Prostate gland (tissue), 2 donors: ENCODE measurements around the gene FOXI1. TPM values are rescaled to one million over a fixed set of nuclear protein-coding genes. Genes with fewer than 3 reads are reported as not detected.
"Not testable (repeated sequence)": the region's sequence is repeated elsewhere in the genome, so short reads cannot be mapped to it uniquely, and the experiment has no call there.

Experiments used
- DNase-seq: peaks from one replicate; pipeline ENCODE4 v3.0.0-alpha.2; 2019; ENCODE audit warnings: low spot score
- H3K27ac ChIP-seq, 2 donors: fragments of 200-600 bp; sonication (generic); 2 replicates each; pipeline ENCODE4 v1.5.1; 2017 to 2019
- H3K27me3 ChIP-seq: fragments of 200-600 bp; sonication (generic); replicated peaks from 2 replicates; pipeline ENCODE4 v1.5.1; 2019; ENCODE audit not compliant: insufficient read depth
- H3K36me3 ChIP-seq, 2 donors: fragments of 200-600 bp; sonication (generic); 1 replicate in 1 of 2; 2 replicates in 1 of 2; pipeline versions ENCODE4 v1.5.1 to v1.8.1; 2017 to 2019
- H3K4me1 ChIP-seq: fragments of 200-600 bp; sonication (generic); replicated peaks from 2 replicates; pipeline ENCODE4 v1.5.1; 2019
- H3K4me3 ChIP-seq, 2 donors: fragments of 200-600 bp; sonication (generic); 2 replicates each; pipeline ENCODE4 v1.5.1; 2017 to 2019
- H3K9me3 ChIP-seq: fragments of 200-600 bp; sonication (generic); 2 replicates; pipeline ENCODE4 v1.5.1; 2017
- CTCF ChIP-seq, 4 experiments: fragments of 200-600 bp in 2 of 4; fragments of 450-650 bp in 2 of 4; sonication (generic) in 2 of 4; IDR thresholded peaks; 1 replicate in 3 of 4; 2 replicates in 1 of 4; pipeline ENCODE4 v1.5.1; 2016 to 2019; ENCODE audit warnings: antibody characterized with exemption in 4 of 4, mild to moderate bottlenecking in 2 of 4, moderate library complexity in 2 of 4
- POLR2A ChIP-seq: fragments of 450-650 bp; IDR thresholded peaks from one replicate; pipeline ENCODE4 v1.6.1; 2016; ENCODE audit warnings: antibody characterized with exemption, mild to moderate bottlenecking
- POLR2AphosphoS5 ChIP-seq: sonication (generic); formaldehyde crosslinking; IDR thresholded peaks from one replicate; pipeline ENCODE4 v1.6.1; 2017; ENCODE audit warnings: antibody characterized with exemption
- WGBS: methylation state at CpG from one replicate; pipeline ENCODE4 v1.1.5; 2018; 5-methylcytosine and 5-hydroxymethylcytosine counted together
- intact Hi-C: fragments of 100-400 bp; cut with DNase I; formaldehyde crosslinking; loops from one replicate; pipeline ENCODE4 v1.14.2; 2022
- total RNA-seq, 2 donors: library from RNA; depleted of rRNA; stranded (reverse); fragments of >200 nt; gene quantifications; one replicate each; pipeline ENCODE4 v1.1.0, GENCODE V29; 2016

FOXI1 gene
- total RNA-seq, 2 donors from 2014 or later: 1.2 TPM; not detected in 1

GRCh38 chr5:170135796-170136490 lies 30.2 kb downstream of the FOXI1 start:
- Histone ChIP-seq H3K4me3 (no peak overlapping the region), H3K9me3 (no peaks in the 10 kb centered on the region), H3K27ac (no peak overlapping the region), H3K4me1 (no peaks in the 10 kb centered on the region), H3K36me3 (no peaks in the 10 kb centered on the region), H3K27me3 (no peaks in the 10 kb centered on the region)
- TF ChIP-seq POLR2AphosphoS5: no peak
- TF ChIP-seq POLR2A: no peak
- no peak for TF ChIP-seq CTCF (IDR thresholded peaks at IDR 0.05)
- 56% methylated on average over 4 of the region's 4 CpGs for WGBS
- no peak for DNase-seq
- intact Hi-C loops: no loop called here

GRCh38 chr5:170136506-170136905 lies 30.8 kb downstream of the FOXI1 start:
- intact Hi-C loops: no loop called here
- Histone ChIP-seq H3K4me1 (no peaks in the 10 kb centered on the region), H3K27me3 (no peaks in the 10 kb centered on the region), H3K27ac (no peak overlapping the region), H3K9me3 (no peaks in the 10 kb centered on the region), H3K4me3 (no peak overlapping the region), H3K36me3 (no peaks in the 10 kb centered on the region)
- DNase-seq: no peak
- TF ChIP-seq CTCF (IDR thresholded peaks at IDR 0.05) (no peak), POLR2AphosphoS5 (no peak), POLR2A (no peak)
- WGBS: 82% methylated on average over 3 of the region's 3 CpGs

- no peaks in the 10 kb centered on the region for H3K36me3 ChIP-seq
- no peaks in the 10 kb centered on the region for H3K9me3 ChIP-seq
- no peak for TF ChIP-seq CTCF (IDR thresholded peaks at IDR 0.05)
- TF ChIP-seq POLR2A: no peak
- no peak for TF ChIP-seq POLR2AphosphoS5
- 100% methylated on average over 2 of the region's 2 CpGs for WGBS
- intact Hi-C loops: no loop called here
- no peaks in the 10 kb centered on the region for H3K27me3 ChIP-seq
- no peak overlapping the region for H3K4me3 ChIP-seq
- no peaks in the 10 kb centered on the region for H3K4me1 ChIP-seq
- H3K27ac ChIP-seq: no peak overlapping the region
- DNase-seq: no peak
These were observed 32.1 kb downstream of the FOXI1 start for GRCh38 chr5:170137694-170138214.

GRCh38 chr5:170138273-170138672 lies 32.6 kb downstream of the FOXI1 start:
- TF ChIP-seq CTCF (IDR thresholded peaks at IDR 0.05): no peak
- TF ChIP-seq POLR2AphosphoS5: no peak
- TF ChIP-seq POLR2A: no peak
- intact Hi-C loops: no loop called here
- no peak for DNase-seq
- no peak overlapping the region for H3K4me3 ChIP-seq
- no peaks in the 10 kb centered on the region for H3K9me3 ChIP-seq
- H3K27me3 ChIP-seq: no peaks in the 10 kb centered on the region
- H3K4me1 ChIP-seq: no peaks in the 10 kb centered on the region
- H3K36me3 ChIP-seq: no peaks in the 10 kb centered on the region
- H3K27ac ChIP-seq: no peak overlapping the region
- 97% methylated on average over 4 of the region's 4 CpGs for WGBS

GRCh38 chr5:170139786-170140335 lies 34.2 kb downstream of the FOXI1 start:
- Histone ChIP-seq H3K4me1 (no peaks in the 10 kb centered on the region), H3K27me3 (no peaks in the 10 kb centered on the region), H3K36me3 (no peaks in the 10 kb centered on the region), H3K4me3 (no peak overlapping the region), H3K27ac (no peak overlapping the region), H3K9me3 (no peaks in the 10 kb centered on the region)
- DNase-seq: no peak
- 79% methylated on average over 9 of the region's 9 CpGs for WGBS
- no peak for TF ChIP-seq POLR2A
- intact Hi-C loops: no loop called here

GRCh38 chr5:170141196-170141595 lies 35.5 kb downstream of the FOXI1 start:
- H3K36me3 ChIP-seq, H3K9me3 ChIP-seq, H3K27me3 ChIP-seq, H3K4me1 ChIP-seq, DNase-seq, intact Hi-C loops, H3K4me3 ChIP-seq, H3K27ac ChIP-seq: not testable (repeated sequence)
- 72% methylated on average over 7 of the region's 7 CpGs for WGBS
